Ishikawa (cell line): ENCODE data around the gene SLC27A5.

ENCODE experiments used
- MAX ChIP-seq: IDR thresholded peaks from 2 replicates; pipeline ENCODE4 v1.6.1; 2012
- NFIC ChIP-seq: IDR thresholded peaks from 2 replicates; pipeline ENCODE4 v1.6.1; 2012
- TCF12 ChIP-seq: IDR thresholded peaks from 2 replicates; pipeline ENCODE4 v1.6.1; 2012; ENCODE audit warnings: low read depth
- YY1 ChIP-seq: IDR thresholded peaks from 2 replicates; pipeline ENCODE4 v1.6.1; 2012; ENCODE audit warnings: low read depth
- ZBTB7A ChIP-seq: IDR thresholded peaks from 2 replicates; pipeline ENCODE4 v1.6.1; 2012; ENCODE audit warnings: low read depth

- TF ChIP-seq NFIC, result no peak
- no peak for TF ChIP-seq TCF12
- TF ChIP-seq MAX, result no peak
- no peak for TF ChIP-seq YY1
- TF ChIP-seq ZBTB7A, result no peak
Measured at GRCh38 chr19:58515259-58515658, 3.5 kb upstream of the SLC27A5 start.
